Esophagus squamous epithelium (tissue), 4 donors: ENCODE measurements around the gene MPEG1.

Source experiments
- CTCF ChIP-seq, 6 experiments: fragments of 450-650 bp in 4 of 6; fragments of 200-600 bp in 2 of 6; sonication (generic) in 2 of 6; IDR thresholded peaks; one replicate each; pipeline ENCODE4 v1.5.1; 2016 to 2019; ENCODE audit warnings: antibody characterized with exemption in 6 of 6, mild to moderate bottlenecking in 4 of 6, moderate library complexity in 4 of 6
- POLR2A ChIP-seq, 4 donors: fragments of 450-650 bp; IDR thresholded peaks; one replicate each; pipeline ENCODE4 v1.6.1; 2017; ENCODE audit warnings: antibody characterized with exemption in 4 of 4, mild to moderate bottlenecking in 4 of 4, moderate library complexity in 3 of 4

- TF ChIP-seq CTCF (IDR thresholded peaks at IDR 0.05) (no peak), POLR2A (IDR thresholded peaks at IDR 0.05) (no peak)
These were observed 19.1 kb downstream of the MPEG1 start for GRCh38 chr11:59193587-59194130.
